Renal cortex interstitium (tissue), 11 donors: Measurements from ENCODE around the gene ST7L. TPM values are rescaled to one million over a fixed set of nuclear protein-coding genes. Genes with fewer than 3 reads are reported as not detected.

Experiments used
- DNase-seq, 11 donors: peaks; one replicate each; pipeline ENCODE4 v3.0.0-alpha.2; 2013; ENCODE audit warnings: low read depth in 9 of 11, low spot score in 4 of 11; ENCODE audit errors: extremely low read depth in 1 of 11
- polyA plus RNA-seq, 3 donors: library from polyadenylated mRNA; unstranded; fragments of 120-200 nt; gene quantifications; one replicate each; pipeline ENCODE4 v1.2.1, GENCODE V29; 2013; ENCODE audit not compliant: insufficient read length in 3 of 3

Gene ST7L
- polyA plus RNA-seq, 3 donors, result 27.3 to 33.9 (median 30.9) TPM

- no peak for DNase-seq
Measured at GRCh38 chr1:112565800-112566199, 53.1 kb downstream of the ST7L start.

- DNase-seq, result no peak
Measured at GRCh38 chr1:112564081-112564480, 54.9 kb downstream of the ST7L start.

- DNase-seq, result no peak
Measured at GRCh38 chr1:112563341-112563740, 55.6 kb downstream of the ST7L start.

- no peak for DNase-seq
Measured at GRCh38 chr1:112558634-112559033, 60.3 kb downstream of the ST7L start.

GRCh38 chr1:112557385-112557784, 61.6 kb downstream of the ST7L start:
- no peak for DNase-seq

- DNase-seq, result no peak
Measured at GRCh38 chr1:112554411-112554810, 64.5 kb downstream of the ST7L start.

- no peak for DNase-seq
Measured at GRCh38 chr1:112549590-112549989, 69.4 kb downstream of the ST7L start.

- no peak for DNase-seq
Measured at GRCh38 chr1:112548547-112548946, 70.4 kb downstream of the ST7L start.

GRCh38 chr1:112546076-112546475, 72.9 kb downstream of the ST7L start:
- DNase-seq, result no peak

- DNase-seq, result no peak
Measured at GRCh38 chr1:112544751-112545150, 74.2 kb downstream of the ST7L start.

- no peak for DNase-seq
Measured at GRCh38 chr1:112544011-112544688, 74.8 kb downstream of the ST7L start.

GRCh38 chr1:112542206-112542973, 76.6 kb downstream of the ST7L start:
- no peak for DNase-seq

- DNase-seq, result no peak
Measured at GRCh38 chr1:112541299-112541698, 77.6 kb downstream of the ST7L start.

GRCh38 chr1:112540226-112540794, 78.6 kb downstream of the ST7L start:
- DNase-seq, result no peak

- no peak for DNase-seq
Measured at GRCh38 chr1:112538883-112539282, 80.1 kb downstream of the ST7L start.

- no peak for DNase-seq
Measured at GRCh38 chr1:112537456-112537855, 81.5 kb downstream of the ST7L start.

- DNase-seq, result no peak
Measured at GRCh38 chr1:112536561-112536960, 82.4 kb downstream of the ST7L start.

- no peak for DNase-seq
Measured at GRCh38 chr1:112533029-112533428, 85.9 kb downstream of the ST7L start.

GRCh38 chr1:112532064-112532463, 86.9 kb downstream of the ST7L start:
- DNase-seq, result no peak

- no peak for DNase-seq
Measured at GRCh38 chr1:112530832-112531231, 88.1 kb downstream of the ST7L start.
